Right atrium auricular region (tissue), 2 donors: ENCODE data around the gene HIPK2. TPM values are rescaled to one million over a fixed set of nuclear protein-coding genes. Genes with fewer than 3 reads are reported as not detected.

Experiments used
- DNase-seq: peaks from one replicate; pipeline ENCODE4 v3.0.0-alpha.2; 2019; ENCODE audit warnings: low spot score
- H3K27ac ChIP-seq, 2 donors: fragments of 200-600 bp; sonication (generic); 1 replicate in 1 of 2; 2 replicates in 1 of 2; pipeline ENCODE4 v1.5.1; 2016 to 2019
- H3K27me3 ChIP-seq, 2 donors: fragments of 200-600 bp; sonication (generic); one replicate each; pipeline versions ENCODE4 v1.5.1 to v1.6.0; 2017 to 2019
- H3K36me3 ChIP-seq: fragments of 200-600 bp; sonication (generic); one replicate; pipeline ENCODE4 v1.5.1; 2016
- H3K4me1 ChIP-seq, 2 donors: fragments of 200-600 bp; sonication (generic); one replicate each; pipeline versions ENCODE4 v1.5.1 to v1.6.0; 2017 to 2019
- H3K4me3 ChIP-seq, 2 donors: fragments of 200-600 bp; sonication (generic); 1 replicate in 1 of 2; 2 replicates in 1 of 2; pipeline ENCODE4 v1.5.1; 2017 to 2019; ENCODE audit warnings: mild to moderate bottlenecking in 1 of 2, moderate library complexity in 1 of 2
- H3K9me3 ChIP-seq, 2 donors: fragments of 200-600 bp; sonication (generic); one replicate each; pipeline ENCODE4 v1.5.1; 2019
- CTCF ChIP-seq, 2 donors: fragments of 200-600 bp; sonication (generic); IDR thresholded peaks; one replicate each; pipeline ENCODE4 v1.5.1; 2019; ENCODE audit warnings: antibody characterized with exemption in 2 of 2
- total RNA-seq, 2 donors: library from RNA; depleted of rRNA; stranded (reverse); fragments of >200 nt; gene quantifications; one replicate each; pipeline ENCODE4 v1.1.0, GENCODE V29; 2016

HIPK2 gene
- total RNA-seq, 2 donors from 2014 or later: 87.0 to 131 TPM

DNA sequence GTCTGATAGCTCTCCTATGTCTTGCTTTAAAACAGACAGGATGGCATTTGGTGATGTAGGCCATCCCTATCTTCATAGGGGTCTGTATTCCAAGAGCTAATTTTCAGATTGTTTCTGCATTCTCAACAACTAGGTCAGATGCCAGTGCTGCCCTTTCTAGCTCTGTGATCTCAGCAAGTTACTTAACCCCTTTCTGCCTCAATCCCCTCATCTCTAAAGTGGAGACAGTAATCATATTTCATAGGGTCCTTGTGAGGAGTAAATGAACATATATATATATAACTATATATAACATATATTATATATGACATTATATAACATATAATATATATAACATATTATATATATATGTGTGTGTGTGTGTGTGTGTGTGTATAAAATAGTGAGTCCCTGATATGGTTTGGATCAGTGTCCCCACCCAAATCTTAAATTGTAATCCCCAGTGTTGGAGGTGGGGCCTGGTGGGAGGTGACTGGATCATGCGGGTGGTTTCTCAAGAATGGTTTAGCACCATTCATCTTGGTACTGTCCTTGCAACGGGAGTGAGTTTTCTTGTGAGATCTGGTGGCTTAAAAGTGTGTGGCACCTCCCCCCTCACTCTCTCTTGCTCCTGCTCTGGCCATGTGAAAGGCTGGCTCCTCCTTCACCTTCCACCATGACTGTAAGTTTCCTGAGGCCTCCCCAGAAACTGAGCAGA, 45.2 kb downstream of the HIPK2 start:
- H3K4me3 ChIP-seq: no peak overlapping the region
- TF ChIP-seq CTCF (IDR thresholded peaks at IDR 0.05): no peak
- peak overlapping the region; percentile 93 to 96 for H3K27ac ChIP-seq
- H3K4me1 ChIP-seq: peaks cover 0 to 97% of the 10 kb centered on the region in 2 donors
- peaks cover 5% of the 10 kb centered on the region for H3K36me3 ChIP-seq
- no peaks in the 10 kb centered on the region for H3K27me3 ChIP-seq
- no peaks in the 10 kb centered on the region for H3K9me3 ChIP-seq
- peak; percentile 54 for DNase-seq

DNA sequence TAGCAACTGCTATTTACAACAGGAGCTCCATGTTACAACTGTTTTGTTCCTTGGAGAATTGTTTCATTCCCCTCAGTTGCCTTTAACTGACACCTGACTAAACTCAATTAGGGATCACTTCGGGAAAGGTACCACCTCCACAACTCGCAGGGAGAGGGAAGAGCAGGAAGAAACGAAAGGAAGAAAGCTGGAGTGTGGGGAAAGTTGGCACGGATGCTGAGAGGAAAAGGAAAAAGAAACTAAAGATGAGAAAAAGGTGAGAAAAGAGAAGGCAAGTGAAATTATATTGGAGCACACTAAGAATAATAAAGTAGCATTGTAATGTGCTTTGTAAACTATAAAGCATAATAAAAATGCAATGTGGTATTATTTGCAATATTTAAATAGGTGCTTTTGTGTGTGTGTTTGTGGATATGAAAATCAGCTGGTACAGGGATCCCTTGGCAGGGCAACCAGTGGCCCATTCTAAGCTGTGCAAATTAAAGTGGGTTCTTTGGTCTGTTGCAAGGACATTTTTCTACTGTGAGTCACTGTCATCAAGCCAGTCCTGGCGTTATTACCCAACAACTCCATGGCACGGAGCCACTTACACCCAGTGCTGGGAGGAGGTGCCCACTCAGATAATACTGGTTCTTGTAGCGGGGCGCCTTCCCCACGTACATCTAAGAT, 45.9 kb downstream of the HIPK2 start:
- H3K9me3 ChIP-seq: no peaks in the 10 kb centered on the region
- peak overlapping the region; percentile 93 to 96 for H3K27ac ChIP-seq
- TF ChIP-seq CTCF (IDR thresholded peaks at IDR 0.05): no peak
- H3K27me3 ChIP-seq: no peaks in the 10 kb centered on the region
- no peak overlapping the region for H3K4me3 ChIP-seq
- peaks cover 0 to 97% of the 10 kb centered on the region in 2 donors for H3K4me1 ChIP-seq
- peak; percentile 98 for DNase-seq
- H3K36me3 ChIP-seq: peaks cover 5% of the 10 kb centered on the region

DNA sequence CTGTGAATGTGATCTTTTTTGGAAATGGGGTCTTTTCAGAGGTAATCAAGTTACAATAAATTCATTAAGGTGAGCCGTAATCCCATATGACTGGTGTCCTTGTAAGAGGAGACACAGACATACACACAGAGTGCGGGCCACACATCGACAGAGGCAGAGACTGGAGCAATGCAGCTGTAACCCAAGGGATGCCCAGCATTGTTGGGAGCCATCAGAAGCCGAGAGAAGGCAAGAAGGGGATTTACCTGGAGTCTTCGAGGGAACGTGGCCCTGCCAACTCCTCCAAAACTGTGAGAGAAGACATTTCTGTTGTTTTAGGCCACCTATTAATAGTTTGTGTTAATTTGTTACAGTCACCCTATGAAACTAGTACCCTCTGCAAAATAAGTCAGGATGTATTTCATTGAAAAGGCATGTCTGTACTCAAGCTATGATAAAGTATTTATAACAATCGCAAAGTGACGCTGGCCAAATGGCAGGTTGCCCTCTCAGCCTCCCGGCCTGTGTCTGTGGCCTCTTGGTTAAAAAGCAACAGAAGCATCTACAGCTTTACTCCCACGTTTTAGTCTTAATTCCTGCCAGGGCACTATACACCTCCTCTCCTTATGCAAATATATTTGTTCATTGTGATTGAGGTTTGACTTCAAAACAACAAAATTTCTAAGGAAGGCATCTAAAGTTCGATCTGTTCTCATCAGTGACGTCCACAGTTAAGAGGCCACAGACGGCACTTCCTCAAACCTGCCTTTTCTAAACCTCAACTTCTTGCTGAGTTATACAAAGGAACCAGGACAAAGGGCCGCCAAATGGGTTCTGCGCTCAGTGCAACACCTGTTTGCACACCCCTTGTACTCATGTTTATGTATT, 46.8 kb downstream of the HIPK2 start:
- Histone ChIP-seq H3K4me1 (peaks cover 0 to 97% of the 10 kb centered on the region in 2 donors), H3K9me3 (no peaks in the 10 kb centered on the region), H3K27me3 (no peaks in the 10 kb centered on the region), H3K27ac (peak overlapping the region; percentile 93 to 96), H3K36me3 (peaks cover 5% of the 10 kb centered on the region), H3K4me3 (no peak overlapping the region)
- DNase-seq: peak; percentile 80
- TF ChIP-seq CTCF (IDR thresholded peaks at IDR 0.05): no peak

- no peak for DNase-seq
- H3K9me3 ChIP-seq: no peaks in the 10 kb centered on the region
- peaks cover 5% of the 10 kb centered on the region for H3K36me3 ChIP-seq
- peaks cover 0 to 90% of the 10 kb centered on the region in 2 donors for H3K4me1 ChIP-seq
- TF ChIP-seq CTCF (IDR thresholded peaks at IDR 0.05): no peak
- H3K4me3 ChIP-seq: no peak overlapping the region
- peak overlapping the region; percentile 93 to 96 for H3K27ac ChIP-seq
- no peaks in the 10 kb centered on the region for H3K27me3 ChIP-seq
These were observed 49.6 kb downstream of the HIPK2 start for GRCh38 chr7:139728203-139728602.

- Histone ChIP-seq H3K4me1 (peaks cover 0 to 90% of the 10 kb centered on the region in 2 donors), H3K4me3 (no peak overlapping the region), H3K36me3 (peaks cover 5% of the 10 kb centered on the region), H3K27ac (peak overlapping the region; percentile 93 to 96), H3K27me3 (no peaks in the 10 kb centered on the region), H3K9me3 (no peaks in the 10 kb centered on the region)
- no peak for DNase-seq
- no peak for TF ChIP-seq CTCF (IDR thresholded peaks at IDR 0.05)
These were observed 50.6 kb downstream of the HIPK2 start for GRCh38 chr7:139727151-139727705.
